Measurements from ENCODE around the gene CD99. TPM values are rescaled to one million over a fixed set of nuclear protein-coding genes. Genes with fewer than 3 reads are reported as not detected.
A peak's percentile ranks its signal among the peaks of the same experiment; 100 is the strongest.

Gene CD99
- total and polyA plus RNA-seq, 2 experiments from 2014 or later = 329 to 565 TPM

GRCh38 chrX:2680486-2681348 lies 10.4 kb upstream of the CD99 start:
- no peak for DNase-seq (ENCODE audit: low spot score)
- Histone ChIP-seq H3K4me3 (no peak overlapping the region), H2AFZ (no peak overlapping the region), H3K36me3 (replicated peaks; ENCODE audit: insufficient read depth, low read depth) (no peaks in the 10 kb centered on the region), H3K79me2 (no peaks in the 10 kb centered on the region), H3K4me1 (ENCODE audit: insufficient read depth) (peaks cover 19% of the 10 kb centered on the region), H3K4me2 (peak overlapping the region; percentile 20), H3K9me3 (ENCODE audit: low read depth) (no peaks in the 10 kb centered on the region), H4K20me1 (ENCODE audit: insufficient read depth, poor library complexity, severe bottlenecking) (no peaks in the 10 kb centered on the region), H3K27me3 (no peaks in the 10 kb centered on the region), H3K9me2 (replicated peaks; ENCODE audit: insufficient read depth) (no peaks in the 10 kb centered on the region), H3K27ac (peak overlapping the region; percentile 62)
- TF ChIP-seq CTCF (IDR thresholded peaks at IDR 0.05; ENCODE audit: poor library complexity) (no peak), EZH2phosphoT487 (IDR thresholded peaks at IDR 0.05; ENCODE audit: low read depth, severe bottlenecking, unreplicated experiment) (no peak), EZH2 (IDR thresholded peaks at IDR 0.05; ENCODE audit: borderline replicate concordance) (no peak)
- WGBS (ENCODE audit: low lambda C conversion rate, missing lambda C conversion rate) = 84% methylated on average over 6 of the region's 6 CpGs

- Histone ChIP-seq H3K27me3 (no peaks in the 10 kb centered on the region), H3K36me3 (replicated peaks; ENCODE audit: insufficient read depth, low read depth) (no peaks in the 10 kb centered on the region), H2AFZ (no peak overlapping the region), H3K4me3 (no peak overlapping the region), H4K20me1 (ENCODE audit: insufficient read depth, poor library complexity, severe bottlenecking) (no peaks in the 10 kb centered on the region), H3K4me2 (no peak overlapping the region), H3K9me2 (replicated peaks; ENCODE audit: insufficient read depth) (no peaks in the 10 kb centered on the region), H3K4me1 (ENCODE audit: insufficient read depth) (peaks cover 12% of the 10 kb centered on the region), H3K9me3 (ENCODE audit: low read depth) (no peaks in the 10 kb centered on the region), H3K27ac (no peak overlapping the region), H3K79me2 (no peaks in the 10 kb centered on the region)
- no peak for DNase-seq (ENCODE audit: low spot score)
- TF ChIP-seq EZH2phosphoT487 (IDR thresholded peaks at IDR 0.05; ENCODE audit: low read depth, severe bottlenecking, unreplicated experiment) (no peak), EZH2 (IDR thresholded peaks at IDR 0.05; ENCODE audit: borderline replicate concordance) (no peak), CTCF (IDR thresholded peaks at IDR 0.05; ENCODE audit: poor library complexity) (no peak)
- 60% methylated on average over 6 of the region's 6 CpGs for WGBS (ENCODE audit: low lambda C conversion rate, missing lambda C conversion rate)
Measured at GRCh38 chrX:2682565-2683177, 8.4 kb upstream of the CD99 start.

- Histone ChIP-seq H3K9me2 (replicated peaks; ENCODE audit: insufficient read depth) (no peaks in the 10 kb centered on the region), H2AFZ (no peak overlapping the region), H3K4me1 (ENCODE audit: insufficient read depth) (peaks cover 1% of the 10 kb centered on the region), H3K27me3 (no peaks in the 10 kb centered on the region), H3K36me3 (replicated peaks; ENCODE audit: insufficient read depth, low read depth) (no peaks in the 10 kb centered on the region), H3K4me3 (no peak overlapping the region), H4K20me1 (ENCODE audit: insufficient read depth, poor library complexity, severe bottlenecking) (no peaks in the 10 kb centered on the region), H3K4me2 (no peak overlapping the region), H3K79me2 (no peaks in the 10 kb centered on the region), H3K9me3 (ENCODE audit: low read depth) (no peaks in the 10 kb centered on the region), H3K27ac (no peak overlapping the region)
- whole genome bisulfite sequencing (ENCODE audit: low lambda C conversion rate, missing lambda C conversion rate) = 100% methylated on average over 1 of the region's 1 CpG
- DNase-seq (ENCODE audit: low spot score) = no peak
- TF ChIP-seq EZH2phosphoT487 (IDR thresholded peaks at IDR 0.05; ENCODE audit: low read depth, severe bottlenecking, unreplicated experiment) (no peak), EZH2 (IDR thresholded peaks at IDR 0.05; ENCODE audit: borderline replicate concordance) (no peak), CTCF (IDR thresholded peaks at IDR 0.05; ENCODE audit: poor library complexity) (no peak)
Measured at GRCh38 chrX:2684256-2684655, 6.8 kb upstream of the CD99 start.
